Gastroesophageal sphincter (tissue), 4 donors: ENCODE results near the gene TSPAN8. TPM values are rescaled to one million over a fixed set of nuclear protein-coding genes. Genes with fewer than 3 reads are reported as not detected.
"Not testable (repeated sequence)": the region's sequence is repeated elsewhere in the genome, so short reads cannot be mapped to it uniquely, and the experiment has no call there.

Source experiments
- ATAC-seq: fragments of 150-250 bp; one replicate; pipeline ENCODE4 v1.9.1; 2016; ENCODE audit warnings: mild to moderate bottlenecking, moderate library complexity
- H3K27ac ChIP-seq, 4 donors: fragments of 200-600 bp; sonication (generic) in 3 of 4; 1 replicate in 3 of 4; 2 replicates in 1 of 4; pipeline ENCODE4 v1.5.1; 2016 to 2019
- H3K27me3 ChIP-seq: fragments of 200-600 bp; sonication (generic); one replicate; pipeline ENCODE4 v1.5.1; 2019
- H3K36me3 ChIP-seq, 2 donors: fragments of 200-600 bp; sonication (generic); one replicate each; pipeline ENCODE4 v1.5.1; 2019; ENCODE audit warnings: control low read depth in 1 of 2
- H3K4me1 ChIP-seq, 3 donors: fragments of 200-600 bp; sonication (generic); 1 replicate in 2 of 3; 2 replicates in 1 of 3; pipeline ENCODE4 v1.5.1; 2016 to 2019; ENCODE audit warnings: control low read depth in 2 of 3
- H3K4me3 ChIP-seq, 2 donors: fragments of 200-600 bp; sonication (generic); one replicate each; pipeline ENCODE4 v1.5.1; 2019; ENCODE audit warnings: mild to moderate bottlenecking in 1 of 2, moderate library complexity in 1 of 2
- H3K9me3 ChIP-seq, 3 donors: fragments of 200-600 bp; sonication (generic); one replicate each; pipeline ENCODE4 v1.5.1; 2017 to 2019; ENCODE audit warnings: control low read depth in 2 of 3
- CTCF ChIP-seq, 4 experiments: fragments of 200-600 bp in 2 of 4; fragments of 450-650 bp in 2 of 4; sonication (generic) in 1 of 4; IDR thresholded peaks; one replicate each; pipeline ENCODE4 v1.5.1; 2017 to 2019; ENCODE audit warnings: antibody characterized with exemption in 4 of 4, mild to moderate bottlenecking in 2 of 4, moderate library complexity in 2 of 4
- EP300 ChIP-seq: sonication (generic); formaldehyde crosslinking; IDR thresholded peaks from one replicate; pipeline ENCODE4 v1.6.1; 2017; ENCODE audit warnings: antibody characterized with exemption, mild to moderate bottlenecking
- POLR2A ChIP-seq, 2 donors: fragments of 450-650 bp; IDR thresholded peaks; one replicate each; pipeline ENCODE4 v1.6.1; 2017; ENCODE audit warnings: antibody characterized with exemption in 2 of 2, mild to moderate bottlenecking in 2 of 2, moderate library complexity in 1 of 2
- POLR2AphosphoS5 ChIP-seq: sonication (generic); formaldehyde crosslinking; IDR thresholded peaks from one replicate; pipeline ENCODE4 v1.6.1; 2017; ENCODE audit warnings: antibody characterized with exemption
- WGBS, 2 donors: methylation state at CpG; one replicate each; pipeline ENCODE4 v1.1.5; 2018; ENCODE audit warnings: low coverage in 1 of 2; 5-methylcytosine and 5-hydroxymethylcytosine counted together
- total RNA-seq, 4 donors: library from RNA; depleted of rRNA; stranded (reverse); fragments of >200 nt; gene quantifications; one replicate each; pipeline ENCODE4 v1.1.0, GENCODE V29; 2016

The TSPAN8 gene
- total RNA-seq, 4 donors from 2014 or later = 0.81 to 5.9 (median 3.3) TPM

DNA sequence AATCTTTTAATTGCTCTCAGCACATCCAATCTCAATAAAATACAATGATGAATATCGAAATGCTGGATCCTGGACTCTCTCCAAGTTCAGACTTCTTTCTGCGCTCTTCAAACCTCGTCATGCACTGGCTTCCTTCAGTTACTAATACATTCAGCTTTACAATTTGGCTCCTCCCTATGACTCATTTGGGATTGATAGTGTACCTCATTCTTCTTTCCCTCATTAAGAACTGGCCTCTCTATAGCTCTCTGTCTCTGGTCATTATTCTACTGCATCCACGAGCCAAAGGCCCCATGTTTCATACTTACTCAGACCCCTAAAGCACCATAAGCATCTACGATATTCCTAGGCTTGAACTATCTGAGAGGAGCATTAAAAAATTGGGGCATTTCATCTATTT is 4.9 kb downstream of the TSPAN8 start:
- Histone ChIP-seq H3K36me3 (no peaks in the 10 kb centered on the region), H3K27me3 (no peaks in the 10 kb centered on the region), H3K4me1 (no peaks in the 10 kb centered on the region), H3K4me3 (no peak overlapping the region), H3K27ac (no peak overlapping the region), H3K9me3 (peaks cover 0 to 9% (median 0%) of the 10 kb centered on the region in 3 donors)
- 72 to 75% methylated on average over 2 to 5 of the region's 5 CpGs for WGBS, 2 donors
- TF ChIP-seq CTCF (IDR thresholded peaks at IDR 0.05) (no peak), POLR2A (IDR thresholded peaks at IDR 0.05) (no peak)
- no peak for ATAC-seq

DNA sequence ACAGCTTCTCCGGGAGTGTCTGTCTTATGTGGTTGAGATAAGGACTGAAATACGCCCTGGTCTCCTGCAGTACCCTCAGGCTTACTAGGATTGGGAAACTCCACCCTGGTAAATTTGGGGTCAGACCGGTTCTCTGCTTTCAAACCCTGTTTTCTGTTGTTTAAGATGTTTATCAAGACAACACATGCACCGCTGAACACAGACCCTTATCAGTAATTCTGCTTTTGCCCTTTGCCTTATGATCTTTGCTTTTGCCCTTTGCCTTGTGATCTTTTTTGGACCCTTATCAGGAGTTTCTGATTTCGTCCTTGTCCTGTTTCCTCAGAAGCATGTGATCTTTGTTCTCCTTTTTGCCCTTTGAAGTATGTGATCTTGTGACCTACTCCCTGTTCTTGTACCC is 7.8 kb downstream of the TSPAN8 start:
- not testable (repeated sequence) for H3K36me3 ChIP-seq, H3K4me1 ChIP-seq, H3K4me3 ChIP-seq, H3K27me3 ChIP-seq, ATAC-seq, H3K9me3 ChIP-seq, H3K27ac ChIP-seq
- 76 to 78% methylated on average over 5 of the region's 5 CpGs for WGBS, 2 donors

- Histone ChIP-seq H3K36me3 (no peaks in the 10 kb centered on the region), H3K27ac (no peak overlapping the region), H3K27me3 (no peaks in the 10 kb centered on the region), H3K4me1 (no peaks in the 10 kb centered on the region), H3K4me3 (no peak overlapping the region), H3K9me3 (peaks cover 0 to under 1% (median 0%) of the 10 kb centered on the region in 3 donors)
- TF ChIP-seq POLR2A (IDR thresholded peaks at IDR 0.05) = no peak
- TF ChIP-seq EP300 = no peak
- TF ChIP-seq POLR2AphosphoS5 = no peak
- no peak for TF ChIP-seq CTCF (IDR thresholded peaks at IDR 0.05)
- WGBS, 2 donors = 67 to 71% methylated on average over 1 of the region's 1 CpG
- no peak for ATAC-seq
These were observed 13.1 kb downstream of the TSPAN8 start for GRCh38 chr12:71144682-71145081.

DNA sequence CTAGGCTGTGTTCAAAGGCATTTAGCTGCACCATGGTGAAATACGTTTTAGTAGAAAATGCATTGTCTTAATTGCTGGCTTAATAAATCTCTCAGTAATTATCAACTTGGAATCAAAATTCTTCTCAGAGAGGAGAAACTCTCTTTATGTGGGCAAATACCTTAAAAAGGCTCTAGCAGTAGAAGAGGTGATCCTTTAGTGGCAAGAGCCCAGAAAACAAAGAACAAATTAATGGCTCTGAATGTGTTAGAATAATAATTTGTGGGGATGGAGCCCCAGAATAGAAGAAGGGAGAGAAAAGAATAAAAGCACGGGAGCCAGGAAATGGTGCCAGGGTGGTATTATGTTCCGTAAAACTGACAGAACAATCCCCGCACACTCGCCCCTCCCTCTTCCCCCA is 14.8 kb downstream of the TSPAN8 start:
- Histone ChIP-seq H3K27ac (no peak overlapping the region), H3K36me3 (no peaks in the 10 kb centered on the region), H3K4me3 (no peak overlapping the region), H3K4me1 (no peaks in the 10 kb centered on the region), H3K27me3 (no peaks in the 10 kb centered on the region), H3K9me3 (no peaks in the 10 kb centered on the region)
- 72 to 75% methylated on average over 5 of the region's 5 CpGs for WGBS, 2 donors
- TF ChIP-seq POLR2AphosphoS5 = no peak
- TF ChIP-seq POLR2A (IDR thresholded peaks at IDR 0.05) = no peak
- no peak for TF ChIP-seq CTCF (IDR thresholded peaks at IDR 0.05)
- no peak for TF ChIP-seq EP300
- ATAC-seq = no peak

DNA sequence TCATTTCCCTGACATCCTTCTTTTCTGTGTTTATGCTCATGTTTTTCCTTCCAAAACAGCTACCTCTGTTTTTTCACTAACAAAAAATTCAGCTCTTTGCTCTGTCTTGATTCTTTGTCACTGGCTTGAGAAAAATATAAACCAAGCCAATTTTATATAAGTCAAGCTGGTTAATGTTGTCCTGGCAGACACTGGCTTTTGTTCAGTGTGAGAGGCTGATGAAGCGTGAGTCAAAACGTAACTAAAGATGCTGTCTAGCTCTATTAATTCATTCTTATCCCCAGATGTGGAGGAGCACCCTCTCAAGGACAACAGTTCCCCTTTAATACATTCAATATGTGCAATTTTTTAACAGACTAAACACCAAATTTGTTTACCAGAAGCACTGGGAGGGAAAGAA is 15.8 kb downstream of the TSPAN8 start:
- no peaks in the 10 kb centered on the region for H3K36me3 ChIP-seq
- H3K27ac ChIP-seq = peak overlapping the region in 2 of 4 donors; percentile 32 to 41
- WGBS, 2 donors = 53% methylated on average over 2 of the region's 2 CpGs; no CpG with 5 or more reads in 1 of the 2 donors
- no peak for ATAC-seq
- no peaks in the 10 kb centered on the region for H3K9me3 ChIP-seq
- no peak overlapping the region for H3K4me3 ChIP-seq
- no peaks in the 10 kb centered on the region for H3K27me3 ChIP-seq
- no peak for TF ChIP-seq CTCF (IDR thresholded peaks at IDR 0.05)
- TF ChIP-seq POLR2A (IDR thresholded peaks at IDR 0.05) = no peak
- TF ChIP-seq EP300 = no peak
- no peak for TF ChIP-seq POLR2AphosphoS5
- H3K4me1 ChIP-seq = no peaks in the 10 kb centered on the region
